GM21526 (cell line): ENCODE data around the gene TRIM15.
"Not testable (repeated sequence)": the region's sequence is repeated elsewhere in the genome, so short reads cannot be mapped to it uniquely, and the experiment has no call there.

Experiments used
- ATAC-seq: cut with Tn5 transposase; IDR thresholded peaks from one replicate; pipeline ENCODE4 v1.9.1; 2021; ENCODE audit warnings: moderate library complexity; ENCODE audit not compliant: unreplicated experiment, low FRiP score

TRIM15 gene

GRCh38 chr6:30221395-30221794 lies 58.0 kb downstream of the TRIM15 start:
- not testable (repeated sequence) for ATAC-seq

DNA sequence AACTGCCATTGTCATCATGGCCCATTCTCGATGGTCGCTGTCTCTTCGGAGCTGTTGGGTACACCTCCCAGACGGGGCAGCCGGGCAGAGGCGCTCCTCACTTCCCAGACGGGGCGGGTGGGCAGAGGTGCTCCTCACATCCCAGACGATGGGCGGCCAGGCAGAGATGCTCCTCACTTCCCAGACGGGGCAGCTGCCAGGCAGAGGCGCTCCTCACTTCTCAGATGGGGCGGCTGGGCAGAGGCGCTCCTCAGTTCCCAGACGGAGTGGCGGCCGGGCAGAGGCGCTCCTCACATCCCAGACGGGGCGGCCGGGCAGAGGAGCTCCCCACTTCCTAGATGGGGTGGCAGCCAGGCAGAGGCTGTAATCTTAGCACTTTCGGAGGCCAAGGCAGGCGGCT lies 58.6 kb downstream of the TRIM15 start:
- ATAC-seq: not testable (repeated sequence)
